Aorta (tissue), 5 donors: ENCODE measurements around the gene ZNF559. TPM values are rescaled to one million over a fixed set of nuclear protein-coding genes. Genes with fewer than 3 reads are reported as not detected.

Experiments used
- ATAC-seq: fragments of 200-7000 bp; cut with Tn5 transposase; one replicate; pipeline ENCODE4 v1.9.1; 2022; ENCODE audit warnings: moderate library complexity; ENCODE audit not compliant: low FRiP score
- DNase-seq, 2 donors: peaks; one replicate each; pipeline ENCODE4 v3.0.0-alpha.2; 2020
- H3K27ac ChIP-seq, 2 donors: one replicate each; pipeline ENCODE4 v1.5.1; 2013; ENCODE audit warnings: low read length in 2 of 2, mild to moderate bottlenecking in 2 of 2, moderate library complexity in 2 of 2, control low read depth in 1 of 2, inconsistent platforms in 1 of 2, low read depth in 1 of 2
- H3K27me3 ChIP-seq, 2 donors: one replicate each; pipeline ENCODE4 v1.6.1; 2013; ENCODE audit warnings: control low read depth in 1 of 2, low read length in 1 of 2, mild to moderate bottlenecking in 1 of 2, moderate library complexity in 1 of 2; ENCODE audit not compliant: insufficient read depth in 2 of 2, control insufficient read depth in 1 of 2
- H3K36me3 ChIP-seq, 2 donors: one replicate each; pipeline ENCODE4 v1.6.1; 2013; ENCODE audit warnings: control low read depth in 1 of 2, low read length in 1 of 2, mild to moderate bottlenecking in 1 of 2; ENCODE audit not compliant: insufficient read depth in 2 of 2, control insufficient read depth in 1 of 2
- H3K4me1 ChIP-seq, 2 donors: one replicate each; pipeline ENCODE4 v1.6.1; 2013; ENCODE audit warnings: low read length in 2 of 2, control low read depth in 1 of 2, mild to moderate bottlenecking in 1 of 2, moderate library complexity in 1 of 2; ENCODE audit not compliant: insufficient read depth in 2 of 2, control insufficient read depth in 1 of 2
- H3K4me3 ChIP-seq, 2 donors: one replicate each; pipeline ENCODE4 v1.5.1; 2013; ENCODE audit warnings: low read length in 2 of 2, control low read depth in 1 of 2, mild to moderate bottlenecking in 1 of 2
- H3K9me3 ChIP-seq: one replicate; pipeline ENCODE4 v1.6.1; 2013; ENCODE audit warnings: mild to moderate bottlenecking, low read length; ENCODE audit not compliant: control insufficient read depth
- WGBS, 2 donors: extraction: QIAGEN DNeasy Blood & Tissue Kit; methylation state at CpG; one replicate each; pipeline ENCODE4 v1.1.7; 2013; 5-methylcytosine and 5-hydroxymethylcytosine counted together
- intact Hi-C, 2 donors: fragments of 100-400 bp; cut with DNase I; formaldehyde crosslinking; loops; one replicate each; pipeline versions ENCODE4 v1.14.2 to v1.15.0; 2022
- polyA plus RNA-seq, 2 donors: library from polyadenylated mRNA; stranded (reverse); fragments of 200-250 nt; gene quantifications; one replicate each; pipeline ENCODE4 v1.2.3, GENCODE V29; 2013
- total RNA-seq, 2 donors: library from RNA; stranded (reverse); fragmentation: NEBNext Ultra II Directional; extraction: Animal tissue kit (Norgen Biotek cat#: 25700); gene quantifications; one replicate each; pipeline ENCODE4 v1.2.1, GENCODE V29; 2021
- donor health status: healthy with polysubstance abuse.
- donor health status: Bipolar disorder and iron deficiency.
- donor health status: DM: no; HTN: no; CAD: no.
- donor health status: DM: no; HTN: no; CAD: no.
- donor health status: DM: yes; HTN: yes; CAD: no.

The ZNF559 gene
- total and polyA plus RNA-seq, 4 donors: 8.1 to 31.1 (median 17.4) TPM

DNA sequence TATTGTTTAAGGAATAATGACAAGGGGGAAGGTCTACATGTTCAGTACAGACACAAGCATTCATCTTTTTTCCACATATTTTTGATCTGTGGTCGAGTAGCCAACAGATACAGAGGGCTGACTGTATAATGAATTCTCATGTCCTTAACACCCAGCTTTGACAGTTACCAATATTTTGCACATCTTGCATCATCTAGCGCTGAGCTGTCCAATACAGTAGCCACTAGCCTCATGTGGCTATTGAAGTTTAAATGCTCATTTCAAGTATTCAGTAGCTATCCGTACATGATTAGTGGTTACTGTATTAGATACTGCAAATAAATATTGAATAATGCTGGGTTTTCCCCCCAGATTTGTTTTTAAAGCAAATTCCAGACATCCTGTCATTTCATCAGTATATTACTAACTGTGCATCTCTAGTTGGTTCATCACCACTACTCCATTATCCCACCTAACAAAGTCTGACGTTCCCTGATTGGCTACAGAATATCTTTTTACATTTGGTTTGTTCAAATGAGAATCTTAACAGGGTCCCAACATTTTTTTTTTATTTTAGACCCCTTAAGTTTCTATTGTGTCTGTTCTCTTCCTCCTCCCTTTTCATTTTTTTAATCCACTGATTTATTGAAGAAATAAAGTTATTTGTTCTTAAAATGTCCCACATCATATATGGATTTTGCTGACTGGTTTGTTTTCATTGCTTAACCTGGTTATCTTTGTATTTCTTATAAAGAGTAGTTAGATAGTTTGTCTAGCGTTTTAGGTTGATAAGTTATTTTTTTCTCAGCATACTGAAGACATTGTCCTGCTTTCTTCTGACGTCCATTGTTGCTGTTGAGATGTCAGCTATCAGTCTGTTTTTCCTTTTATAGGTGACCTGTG, 47.0 kb downstream of the ZNF559 start:
- no peak for ATAC-seq
- H3K27me3 ChIP-seq: no peaks in the 10 kb centered on the region
- peaks cover 7% of the 10 kb centered on the region for H3K9me3 ChIP-seq
- DNase-seq: no peak
- WGBS, 2 donors: 91 to 93% methylated on average over 6 of the region's 6 CpGs
- no peak overlapping the region for H3K4me3 ChIP-seq
- H3K27ac ChIP-seq: no peak overlapping the region
- intact Hi-C loops: no loop called here
- H3K36me3 ChIP-seq: peaks cover 5 to 9% of the 10 kb centered on the region in 2 donors
- no peaks in the 10 kb centered on the region for H3K4me1 ChIP-seq

DNA sequence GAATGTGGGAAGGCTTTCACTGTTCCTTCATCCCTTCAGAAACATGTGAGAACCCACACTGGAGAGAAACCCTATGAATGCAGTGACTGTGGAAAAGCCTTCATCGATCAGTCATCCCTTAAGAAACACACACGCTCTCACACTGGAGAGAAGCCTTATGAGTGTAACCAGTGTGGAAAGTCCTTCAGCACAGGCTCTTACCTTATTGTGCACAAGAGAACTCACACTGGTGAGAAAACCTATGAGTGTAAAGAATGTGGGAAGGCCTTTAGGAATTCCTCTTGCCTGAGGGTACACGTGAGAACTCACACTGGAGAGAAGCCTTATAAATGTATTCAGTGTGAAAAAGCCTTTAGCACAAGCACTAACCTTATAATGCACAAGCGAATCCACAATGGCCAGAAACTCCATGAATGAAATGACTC, 57.4 kb downstream of the ZNF559 start:
- ATAC-seq: no peak
- Histone ChIP-seq H3K4me3 (no peak overlapping the region), H3K4me1 (no peaks in the 10 kb centered on the region)

More for the DNA sequence above, 57.4 kb downstream of the ZNF559 start:
- no peak overlapping the region for H3K27ac ChIP-seq
- H3K27me3 ChIP-seq: no peaks in the 10 kb centered on the region
- 83 to 88% methylated on average over 4 of the region's 4 CpGs for WGBS, 2 donors
- peaks cover 43 to 58% of the 10 kb centered on the region in 2 donors for H3K36me3 ChIP-seq
- H3K9me3 ChIP-seq: peaks cover 45% of the 10 kb centered on the region
- DNase-seq: no peak
- intact Hi-C loops: no loop called here

Other genes starting within 250 kb of the ZNF559 start
- gene OR1M1, start 237.1 kb upstream of the ZNF559 start, total RNA-seq: not detected
- not detected for gene OR1M1, start 237.1 kb upstream of the ZNF559 start, polyA plus RNA-seq
- not detected for gene OR7G2, start 216.7 kb upstream of the ZNF559 start, total RNA-seq
- not detected for gene OR7G2, start 216.7 kb upstream of the ZNF559 start, polyA plus RNA-seq
- gene OR7G1, start 208.4 kb upstream of the ZNF559 start, total RNA-seq: not detected
- not detected for gene OR7G1, start 208.4 kb upstream of the ZNF559 start, polyA plus RNA-seq
- not detected for gene OR7G3, start 197.2 kb upstream of the ZNF559 start, total RNA-seq
- not detected for gene OR7G3, start 197.2 kb upstream of the ZNF559 start, polyA plus RNA-seq
- 10 to 100 TPM; 22.6 to 24.6 TPM for gene ZNF317, start 183.8 kb upstream of the ZNF559 start, total RNA-seq
- gene ZNF317, start 183.8 kb upstream of the ZNF559 start, polyA plus RNA-seq: 10 to 100 TPM; 14.9 to 16.5 TPM
- gene OR7D2, start 145.2 kb upstream of the ZNF559 start, total RNA-seq: not detected
- gene OR7D2, start 145.2 kb upstream of the ZNF559 start, polyA plus RNA-seq: not detected
- not detected for gene OR7D4, start 104.6 kb upstream of the ZNF559 start, total RNA-seq
- not detected for gene OR7D4, start 104.6 kb upstream of the ZNF559 start, polyA plus RNA-seq
- gene OR7E24, start 73.2 kb upstream of the ZNF559 start, total RNA-seq: not detected
- gene OR7E24, start 73.2 kb upstream of the ZNF559 start, polyA plus RNA-seq: not detected
- gene ZNF699, start 14.3 kb upstream of the ZNF559 start, total RNA-seq: 10 to 100 TPM; 12.1 to 12.4 TPM
- gene ZNF699, start 14.3 kb upstream of the ZNF559 start, polyA plus RNA-seq: 1 to 10 TPM; 1.6 to 2.5 TPM
- gene ZNF177, start 38.8 kb downstream of the ZNF559 start, total RNA-seq: 1 to 10 TPM; 2.0 to 3.6 TPM
- gene ZNF177, start 38.8 kb downstream of the ZNF559 start, polyA plus RNA-seq: 1 to 10 TPM in 1 of 2 donors, not detected in 1; 5.1 TPM
- gene ZNF266, start 111.4 kb downstream of the ZNF559 start, total RNA-seq: 10 to 100 TPM; 28.2 to 35.1 TPM
- gene ZNF266, start 111.4 kb downstream of the ZNF559 start, polyA plus RNA-seq: 10 to 100 TPM in 1 of 2 donors, 1 to 10 TPM in 1; 4.4 to 48.3 TPM
- gene ZNF560, start 174.4 kb downstream of the ZNF559 start, total RNA-seq: not detected
- gene ZNF560, start 174.4 kb downstream of the ZNF559 start, polyA plus RNA-seq: not detected
- 10 to 100 TPM; 17.3 to 22.2 TPM for gene ZNF426, start 214.5 kb downstream of the ZNF559 start, total RNA-seq
- gene ZNF426, start 214.5 kb downstream of the ZNF559 start, polyA plus RNA-seq: 1 to 10 TPM; 2.0 to 4.8 TPM